Retinal pigment epithelial cell (primary cell): ENCODE measurements around the gene CARNS1.

Source experiments
- DNase-seq: peaks from one replicate; pipeline ENCODE4 v3.0.0-alpha.2; 2010; ENCODE audit warnings: low read depth
- H3K4me3 ChIP-seq: 2 replicates; pipeline ENCODE4 v1.5.1; 2011; ENCODE audit warnings: mild to moderate bottlenecking, low read length, control low read depth, moderate library complexity
- TF ChIP-seq, protein P1 (sequence below): conservative IDR thresholded peaks from 2 replicates; pipeline ENCODE4 v1.5.1; 2011; ENCODE audit warnings: low read depth, low read length, control low read depth, inconsistent platforms

Gene CARNS1

DNA sequence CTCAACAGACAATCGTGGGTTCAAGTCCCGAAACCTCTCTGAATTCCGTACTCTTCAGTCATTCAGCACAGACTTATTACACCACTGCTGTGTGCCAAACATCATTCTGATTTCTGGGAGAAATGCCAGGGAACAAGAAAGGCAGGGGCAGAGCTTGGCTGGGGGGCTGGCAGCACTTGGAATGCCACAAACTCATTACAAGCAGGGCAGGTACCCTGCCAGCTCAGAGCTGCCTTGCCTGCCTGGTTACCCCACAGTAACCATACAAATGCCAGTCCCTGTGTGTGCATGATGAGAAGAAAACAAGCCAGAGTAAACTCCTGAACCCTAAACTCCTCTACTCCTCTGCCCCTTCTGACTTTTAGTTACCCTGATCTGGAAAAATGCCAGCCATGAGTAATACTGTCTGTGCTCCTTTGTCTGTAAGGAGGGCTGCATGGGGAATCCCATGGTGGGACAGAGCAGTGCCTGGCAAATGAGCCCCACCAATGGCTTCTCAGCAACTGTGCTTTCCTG, 30.6 kb upstream of the CARNS1 start:
- TF ChIP-seq, protein P1, sequence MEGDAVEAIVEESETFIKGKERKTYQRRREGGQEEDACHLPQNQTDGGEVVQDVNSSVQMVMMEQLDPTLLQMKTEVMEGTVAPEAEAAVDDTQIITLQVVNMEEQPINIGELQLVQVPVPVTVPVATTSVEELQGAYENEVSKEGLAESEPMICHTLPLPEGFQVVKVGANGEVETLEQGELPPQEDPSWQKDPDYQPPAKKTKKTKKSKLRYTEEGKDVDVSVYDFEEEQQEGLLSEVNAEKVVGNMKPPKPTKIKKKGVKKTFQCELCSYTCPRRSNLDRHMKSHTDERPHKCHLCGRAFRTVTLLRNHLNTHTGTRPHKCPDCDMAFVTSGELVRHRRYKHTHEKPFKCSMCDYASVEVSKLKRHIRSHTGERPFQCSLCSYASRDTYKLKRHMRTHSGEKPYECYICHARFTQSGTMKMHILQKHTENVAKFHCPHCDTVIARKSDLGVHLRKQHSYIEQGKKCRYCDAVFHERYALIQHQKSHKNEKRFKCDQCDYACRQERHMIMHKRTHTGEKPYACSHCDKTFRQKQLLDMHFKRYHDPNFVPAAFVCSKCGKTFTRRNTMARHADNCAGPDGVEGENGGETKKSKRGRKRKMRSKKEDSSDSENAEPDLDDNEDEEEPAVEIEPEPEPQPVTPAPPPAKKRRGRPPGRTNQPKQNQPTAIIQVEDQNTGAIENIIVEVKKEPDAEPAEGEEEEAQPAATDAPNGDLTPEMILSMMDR = no peak
- DNase-seq = no peak
- H3K4me3 ChIP-seq = no peak overlapping the region

DNA sequence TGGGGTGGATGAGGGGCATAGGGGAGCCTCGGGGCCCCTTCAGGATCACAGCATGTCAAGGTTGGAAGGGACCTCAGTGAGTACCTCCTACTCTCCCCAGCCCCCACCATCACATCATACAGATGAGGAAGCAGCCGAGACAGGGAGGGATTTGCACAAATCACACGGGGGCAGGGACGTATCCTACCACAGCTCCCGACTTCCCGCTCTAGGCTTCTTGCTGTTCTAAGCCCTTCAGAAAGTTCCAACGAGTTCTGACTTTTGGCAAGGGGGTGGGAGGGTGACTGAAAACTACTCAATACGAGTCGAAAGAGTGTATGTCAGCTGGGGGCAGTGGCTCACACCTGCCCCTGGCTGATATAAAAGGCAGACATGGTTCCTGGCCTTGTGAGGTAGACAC, 28.4 kb upstream of the CARNS1 start:
- no peak for DNase-seq
- no peak overlapping the region for H3K4me3 ChIP-seq
- TF ChIP-seq, protein P1 = no peak

DNA sequence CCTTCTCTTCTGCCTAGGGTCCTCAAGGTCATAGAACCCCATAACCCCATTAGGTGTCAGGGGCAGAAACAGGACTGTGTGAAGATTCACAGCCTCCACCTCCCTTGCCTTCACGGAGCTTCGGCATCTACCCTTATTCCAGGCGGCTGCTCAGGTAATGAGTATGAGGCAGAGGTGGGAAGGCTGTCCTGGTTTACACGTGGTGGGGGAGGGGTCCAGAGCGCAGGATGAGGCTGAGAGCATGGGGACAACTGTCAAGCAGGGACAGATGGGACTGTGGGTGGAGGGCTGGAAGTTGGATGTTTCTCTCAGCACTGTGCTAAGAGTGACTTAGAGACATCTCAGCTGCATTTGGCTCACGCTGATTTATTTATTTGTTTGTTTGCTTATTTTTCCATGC, 28.0 kb upstream of the CARNS1 start:
- no peak overlapping the region for H3K4me3 ChIP-seq
- TF ChIP-seq, protein P1 = no peak
- no peak for DNase-seq

DNA sequence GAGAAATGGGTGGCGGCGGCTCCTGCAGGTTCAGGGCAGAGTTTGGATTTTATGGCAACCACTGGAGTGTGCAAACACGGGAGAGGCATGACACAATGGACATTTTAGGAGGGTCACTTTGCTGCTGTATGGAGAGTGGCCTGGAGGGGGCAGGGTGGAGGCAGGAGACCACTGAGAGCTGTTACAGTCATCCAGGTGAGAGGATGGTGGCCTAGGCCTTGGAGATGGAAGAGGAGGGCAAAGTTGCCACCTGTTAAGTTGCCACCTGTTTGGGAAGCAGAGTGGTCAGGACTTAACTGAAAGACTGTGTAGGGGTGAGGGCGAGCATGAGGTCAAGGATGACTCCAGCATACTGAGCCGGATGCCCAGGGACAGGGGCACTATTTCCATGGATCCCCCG, 26.0 kb upstream of the CARNS1 start:
- TF ChIP-seq, protein P1 = peak; percentile 85
- no peak for DNase-seq
- no peak overlapping the region for H3K4me3 ChIP-seq

DNA sequence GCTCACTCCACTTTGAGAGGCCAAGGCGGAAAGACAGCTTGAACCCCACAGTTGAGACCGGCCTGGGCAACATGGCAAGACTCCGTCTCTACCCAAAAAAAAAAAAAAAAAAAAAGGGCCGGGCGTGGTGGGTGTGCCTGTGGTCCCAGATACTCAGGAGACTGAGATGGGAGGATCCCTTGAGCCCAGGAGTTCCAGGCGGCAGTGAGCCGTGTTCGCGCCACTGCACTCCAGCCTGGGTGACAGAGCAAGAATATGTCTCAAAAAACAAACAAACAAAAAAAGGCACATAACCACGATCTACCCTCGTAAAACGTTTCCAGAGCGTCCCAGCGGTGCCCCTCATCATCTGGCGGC, 24.6 kb upstream of the CARNS1 start:
- TF ChIP-seq, protein P1 = no peak
- DNase-seq = no peak
- peak overlapping the region; percentile 62 for H3K4me3 ChIP-seq

DNA sequence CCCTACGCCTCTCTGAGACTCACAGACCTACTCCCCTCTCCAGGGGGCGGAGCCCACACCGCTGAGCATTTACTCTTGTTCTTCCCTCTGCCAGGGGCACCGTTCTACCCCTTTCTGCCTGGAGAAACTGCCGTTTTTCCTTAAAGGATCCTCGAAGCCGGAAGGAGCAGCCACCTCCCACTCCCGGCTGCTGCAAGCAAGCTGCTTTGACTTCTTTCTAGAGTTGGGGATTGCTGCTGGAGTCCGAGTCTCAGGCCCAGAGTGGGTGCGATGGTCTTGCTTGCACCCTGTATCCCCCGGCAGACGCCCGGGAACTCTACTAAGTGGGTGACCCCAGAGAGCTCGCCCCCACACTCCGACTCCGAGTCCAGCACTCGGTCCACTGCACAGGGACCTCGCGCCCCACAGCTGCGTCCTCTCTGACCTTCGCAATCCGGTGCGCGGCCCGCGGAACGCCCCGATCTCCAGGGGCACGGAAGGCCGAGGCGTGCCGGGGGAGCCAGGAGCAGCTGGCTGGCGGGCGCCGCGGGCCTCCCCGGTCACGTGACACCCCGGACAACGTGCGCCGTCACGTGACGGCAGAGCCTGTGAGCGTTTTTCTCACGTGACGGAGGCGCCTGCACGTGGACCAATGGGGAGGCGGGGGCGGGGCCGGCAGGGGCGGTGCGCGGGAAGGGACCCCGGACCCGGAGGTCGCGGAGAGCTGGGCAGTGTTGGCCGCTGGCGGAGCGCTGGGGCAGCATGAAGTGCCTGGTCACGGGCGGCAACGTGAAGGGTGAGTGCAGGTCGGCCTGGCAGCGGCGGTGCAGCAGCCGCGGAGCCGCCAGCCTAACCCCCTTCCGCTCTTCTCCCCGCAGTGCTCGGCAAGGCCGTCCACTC, 23.9 kb upstream of the CARNS1 start, which contains the start of gene RAD9A:
RAD9A (plus strand) TSS at position 683 of the 879 bp plus-strand sequence; CDS start at position 742, 59 bp downstream.
- TF ChIP-seq, protein P1 = no peak
- peak within 1 kb of the TSS; percentile 62 for H3K4me3 ChIP-seq
- peak; percentile 76 for DNase-seq

DNA sequence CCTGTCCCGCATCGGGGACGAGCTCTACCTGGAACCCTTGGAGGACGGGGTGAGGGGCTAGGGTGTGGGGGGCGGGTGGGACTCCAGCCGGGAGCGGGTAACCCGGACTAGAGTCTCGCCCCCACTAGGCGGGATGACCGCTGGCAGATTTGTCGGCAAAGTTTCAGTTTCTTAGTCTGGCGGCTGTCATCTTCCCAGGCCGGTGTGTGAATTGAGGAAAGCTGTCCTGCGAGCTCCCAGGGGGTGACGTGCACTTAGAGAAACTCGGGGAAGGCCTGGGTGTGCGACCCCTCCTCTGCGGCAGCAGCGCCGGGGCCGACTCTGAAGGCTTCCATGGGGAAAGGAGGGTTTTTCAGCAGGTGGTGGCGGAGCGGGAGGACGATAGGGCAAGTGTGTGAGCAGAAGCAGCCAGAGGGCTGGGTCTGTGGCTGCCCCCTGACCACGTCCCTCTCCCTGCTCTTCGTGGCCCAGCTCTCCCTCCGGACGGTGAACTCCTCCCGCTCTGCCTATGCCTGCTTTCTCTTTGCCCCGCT, 23.2 kb upstream of the CARNS1 start:
- TF ChIP-seq, protein P1 = no peak
- DNase-seq = no peak
- H3K4me3 ChIP-seq = peak overlapping the region; percentile 62
